Ishikawa (cell line): ENCODE measurements around the gene AP4S1.

Source experiments
- CEBPB ChIP-seq: IDR thresholded peaks from 2 replicates; pipeline ENCODE4 v1.6.1; 2012
- CREB1 ChIP-seq: IDR thresholded peaks from 2 replicates; pipeline ENCODE4 v1.6.1; 2012; ENCODE audit warnings: low read depth
- EGR1 ChIP-seq: IDR thresholded peaks from 2 replicates; pipeline ENCODE4 v1.6.1; 2012
- EP300 ChIP-seq: IDR thresholded peaks from 2 replicates; pipeline ENCODE4 v1.6.1; 2012; ENCODE audit warnings: borderline replicate concordance
- FOXM1 ChIP-seq: IDR thresholded peaks from 2 replicates; pipeline ENCODE4 v1.6.1; 2012; ENCODE audit warnings: low read depth, borderline replicate concordance
- MAX ChIP-seq: IDR thresholded peaks from 2 replicates; pipeline ENCODE4 v1.6.1; 2012
- NFIC ChIP-seq: IDR thresholded peaks from 2 replicates; pipeline ENCODE4 v1.6.1; 2012
- RAD21 ChIP-seq: IDR thresholded peaks from 2 replicates; pipeline ENCODE4 v1.6.1; 2012; ENCODE audit warnings: low read depth
- REST ChIP-seq: IDR thresholded peaks from 2 replicates; pipeline ENCODE4 v1.6.1; 2012; ENCODE audit warnings: low read depth, mild to moderate bottlenecking
- TAF1 ChIP-seq: IDR thresholded peaks from 2 replicates; pipeline ENCODE4 v1.6.1; 2012; ENCODE audit warnings: low read depth, mild to moderate bottlenecking
- TCF12 ChIP-seq: IDR thresholded peaks from 2 replicates; pipeline ENCODE4 v1.6.1; 2012; ENCODE audit warnings: low read depth
- TEAD4 ChIP-seq: IDR thresholded peaks from 2 replicates; pipeline ENCODE4 v1.6.1; 2012
- USF1 ChIP-seq: IDR thresholded peaks from 2 replicates; pipeline ENCODE4 v1.6.1; 2012
- YY1 ChIP-seq: IDR thresholded peaks from 2 replicates; pipeline ENCODE4 v1.6.1; 2012; ENCODE audit warnings: low read depth

- TF ChIP-seq MAX (peak; percentile 60; the same call in 1 of the 2 replicates), REST (no peak), USF1 (peak; percentile 16; the same call in 1 of the 2 replicates), TCF12 (peak; percentile 81), CEBPB (no peak; the same call in 1 of the 2 replicates), EP300 (peak; percentile 65; the same call in 1 of the 2 replicates), RAD21 (no peak), YY1 (no peak), FOXM1 (no peak), CREB1 (no peak), NFIC (peak; percentile 78), TAF1 (no peak), EGR1 (no peak), TEAD4 (peak; percentile 92)
Measured at GRCh38 chr14:31142455-31143087, 117.1 kb downstream of the AP4S1 start.
